Measurements from ENCODE around the gene METTL4. TPM values are rescaled to one million over a fixed set of nuclear protein-coding genes. Genes with fewer than 3 reads are reported as not detected.
"Not testable (repeated sequence)": the region's sequence is repeated elsewhere in the genome, so short reads cannot be mapped to it uniquely, and the experiment has no call there.

Gene METTL4
- total RNA-seq, 1 experiment from 2014 or later, result 20.1 TPM

DNA sequence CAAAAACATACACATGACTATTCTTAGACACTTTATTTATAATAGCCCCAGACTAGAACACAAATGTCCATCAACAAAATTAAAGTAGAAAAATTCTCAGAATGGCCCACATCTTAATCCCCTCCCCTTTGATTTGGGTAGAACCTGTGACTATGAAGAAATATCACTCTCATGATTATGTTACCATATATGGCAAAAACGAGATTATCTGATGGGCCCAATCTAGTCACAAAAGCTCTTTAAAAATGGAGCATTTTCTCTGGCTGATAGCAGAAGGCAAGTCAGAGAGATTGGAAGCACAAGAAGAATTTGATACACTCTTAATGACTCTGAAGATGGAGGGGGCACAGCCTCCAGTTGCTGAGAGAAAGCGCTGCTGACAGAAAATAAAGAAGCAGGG lies 39.6 kb downstream of the METTL4 start:
- Histone ChIP-seq H3K36me3 (ENCODE audit: control insufficient read depth, insufficient read depth, low read length) (no peaks in the 10 kb centered on the region), H3K4me1 (no peaks in the 10 kb centered on the region), H3K4me3 (ENCODE audit: low read depth, low read length) (no peak overlapping the region), H3K27me3 (replicated peaks; ENCODE audit: control insufficient read depth, insufficient read depth, low read length) (no peaks in the 10 kb centered on the region), H3K9me3 (no peaks in the 10 kb centered on the region)
- ChIA-PET POLR2A (no interaction called here), CTCF (no interaction called here)
- DNase-seq, result no peak
- no peaks in the 10 kb centered on the region for H3K27me3 Mint-ChIP-seq (ENCODE audit: insufficient read depth, unreplicated experiment)
- H3K4me3 Mint-ChIP-seq (ENCODE audit: unreplicated experiment), result no peak overlapping the region
- no TSS peak for BruUV-seq (replicated peaks)
- no peak overlapping the region for H3K27ac Mint-ChIP-seq (ENCODE audit: unreplicated experiment)
- peaks cover 6% of the 10 kb centered on the region for H3K36me3 Mint-ChIP-seq (ENCODE audit: insufficient read depth, unreplicated experiment)
- TF ChIP-seq, protein P1, sequence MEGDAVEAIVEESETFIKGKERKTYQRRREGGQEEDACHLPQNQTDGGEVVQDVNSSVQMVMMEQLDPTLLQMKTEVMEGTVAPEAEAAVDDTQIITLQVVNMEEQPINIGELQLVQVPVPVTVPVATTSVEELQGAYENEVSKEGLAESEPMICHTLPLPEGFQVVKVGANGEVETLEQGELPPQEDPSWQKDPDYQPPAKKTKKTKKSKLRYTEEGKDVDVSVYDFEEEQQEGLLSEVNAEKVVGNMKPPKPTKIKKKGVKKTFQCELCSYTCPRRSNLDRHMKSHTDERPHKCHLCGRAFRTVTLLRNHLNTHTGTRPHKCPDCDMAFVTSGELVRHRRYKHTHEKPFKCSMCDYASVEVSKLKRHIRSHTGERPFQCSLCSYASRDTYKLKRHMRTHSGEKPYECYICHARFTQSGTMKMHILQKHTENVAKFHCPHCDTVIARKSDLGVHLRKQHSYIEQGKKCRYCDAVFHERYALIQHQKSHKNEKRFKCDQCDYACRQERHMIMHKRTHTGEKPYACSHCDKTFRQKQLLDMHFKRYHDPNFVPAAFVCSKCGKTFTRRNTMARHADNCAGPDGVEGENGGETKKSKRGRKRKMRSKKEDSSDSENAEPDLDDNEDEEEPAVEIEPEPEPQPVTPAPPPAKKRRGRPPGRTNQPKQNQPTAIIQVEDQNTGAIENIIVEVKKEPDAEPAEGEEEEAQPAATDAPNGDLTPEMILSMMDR (IDR thresholded peaks at IDR 0.05; ENCODE audit: insufficient read depth in 1 of 2, low read depth in 1 of 2, low read length in 1 of 2, severe bottlenecking in 1 of 2, unreplicated experiment in 1 of 2), result no peak
- H3K9me3 Mint-ChIP-seq (ENCODE audit: unreplicated experiment), result no peaks in the 10 kb centered on the region
- intact Hi-C loops (cut with micrococcal nuclease; ENCODE audit: unreplicated experiment), result no loop called here
- H3K4me1 Mint-ChIP-seq (ENCODE audit: low read depth, unreplicated experiment), result no peaks in the 10 kb centered on the region

DNA sequence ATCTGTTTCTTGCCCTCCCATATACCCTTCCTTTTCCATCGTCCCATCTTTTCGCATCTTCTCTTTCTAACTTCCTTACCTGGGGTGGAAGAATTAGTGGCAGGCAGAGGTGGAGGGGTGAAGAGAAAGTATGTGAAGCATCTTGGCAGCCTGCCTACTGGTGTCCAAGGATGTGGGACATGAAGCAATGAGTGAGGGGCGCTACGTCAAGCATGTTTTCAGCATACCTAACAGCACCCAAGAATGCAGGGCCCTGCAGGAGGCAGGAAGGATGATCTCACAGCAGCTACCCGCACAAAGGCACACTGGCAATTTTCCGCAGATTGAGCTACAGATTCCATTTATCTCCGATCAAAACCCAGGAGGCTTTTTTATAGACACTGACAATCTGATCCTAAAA lies 42.2 kb downstream of the METTL4 start:
- H3K36me3 ChIP-seq (ENCODE audit: control insufficient read depth, insufficient read depth, low read length), result no peaks in the 10 kb centered on the region
- ChIA-PET POLR2A (no interaction called here), CTCF (no interaction called here)
- Mint-ChIP-seq H3K4me1 (ENCODE audit: low read depth, unreplicated experiment) (no peaks in the 10 kb centered on the region), H3K9me3 (ENCODE audit: unreplicated experiment) (no peaks in the 10 kb centered on the region), H3K36me3 (ENCODE audit: insufficient read depth, unreplicated experiment) (no peaks in the 10 kb centered on the region), H3K4me3 (ENCODE audit: unreplicated experiment) (no peak overlapping the region), H3K27ac (ENCODE audit: unreplicated experiment) (no peak overlapping the region), H3K27me3 (ENCODE audit: insufficient read depth, unreplicated experiment) (no peaks in the 10 kb centered on the region)
- TF ChIP-seq, protein P1 (IDR thresholded peaks at IDR 0.05; ENCODE audit: insufficient read depth in 1 of 2, low read depth in 1 of 2, low read length in 1 of 2, severe bottlenecking in 1 of 2, unreplicated experiment in 1 of 2), result no peak
- no TSS peak for BruUV-seq (replicated peaks)
- no peaks in the 10 kb centered on the region for H3K27me3 ChIP-seq (replicated peaks; ENCODE audit: control insufficient read depth, insufficient read depth, low read length)
- H3K4me3 ChIP-seq (ENCODE audit: low read depth, low read length), result no peak overlapping the region
- H3K9me3 ChIP-seq, result no peaks in the 10 kb centered on the region
- DNase-seq, result no peak
- no peaks in the 10 kb centered on the region for H3K4me1 ChIP-seq
- intact Hi-C loops (cut with micrococcal nuclease; ENCODE audit: unreplicated experiment), result loop anchor here (10.0 kb wide), 1 partner anchor 224 kb away; no protein-coding TSS in a partner anchor

DNA sequence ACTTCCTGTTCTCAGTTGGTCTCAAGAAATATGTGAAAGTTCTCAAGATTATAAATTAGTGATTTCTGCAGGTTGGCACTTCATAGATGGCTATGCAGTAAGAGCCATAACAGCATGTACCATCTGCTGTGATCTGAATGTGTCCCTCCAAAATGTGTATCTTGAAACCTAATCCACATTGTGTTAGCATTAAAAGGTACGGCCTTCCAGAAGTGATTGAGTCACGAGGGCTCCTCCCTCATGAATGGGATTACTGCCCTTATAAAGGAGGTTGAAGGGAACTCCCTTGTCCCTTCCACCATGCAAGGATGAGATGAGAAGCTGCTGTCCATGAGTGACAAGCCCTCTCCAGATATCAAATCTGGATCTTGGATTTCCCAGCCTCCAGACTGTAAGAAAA lies 45.0 kb downstream of the METTL4 start:
- Mint-ChIP-seq H3K4me1 (ENCODE audit: low read depth, unreplicated experiment) (no peaks in the 10 kb centered on the region), H3K4me3 (ENCODE audit: unreplicated experiment) (no peak overlapping the region), H3K27ac (ENCODE audit: unreplicated experiment) (no peak overlapping the region), H3K9me3 (ENCODE audit: unreplicated experiment) (no peaks in the 10 kb centered on the region), H3K36me3 (ENCODE audit: insufficient read depth, unreplicated experiment) (no peaks in the 10 kb centered on the region), H3K27me3 (ENCODE audit: insufficient read depth, unreplicated experiment) (peaks cover 11% of the 10 kb centered on the region)
- intact Hi-C loops (cut with micrococcal nuclease; ENCODE audit: unreplicated experiment), result loop anchor here (10.0 kb wide), 1 partner anchor 222 kb away; no protein-coding TSS in a partner anchor
- no TSS peak for BruUV-seq (replicated peaks)
- Histone ChIP-seq H3K36me3 (ENCODE audit: control insufficient read depth, insufficient read depth, low read length) (no peaks in the 10 kb centered on the region), H3K27me3 (replicated peaks; ENCODE audit: control insufficient read depth, insufficient read depth, low read length) (no peaks in the 10 kb centered on the region), H3K9me3 (no peaks in the 10 kb centered on the region), H3K4me3 (ENCODE audit: low read depth, low read length) (no peak overlapping the region), H3K4me1 (no peaks in the 10 kb centered on the region)
- DNase-seq, result no peak
- ChIA-PET CTCF (no interaction called here), POLR2A (no interaction called here)
- TF ChIP-seq, protein P1 (IDR thresholded peaks at IDR 0.05; ENCODE audit: insufficient read depth in 1 of 2, low read depth in 1 of 2, low read length in 1 of 2, severe bottlenecking in 1 of 2, unreplicated experiment in 1 of 2), result no peak

DNA sequence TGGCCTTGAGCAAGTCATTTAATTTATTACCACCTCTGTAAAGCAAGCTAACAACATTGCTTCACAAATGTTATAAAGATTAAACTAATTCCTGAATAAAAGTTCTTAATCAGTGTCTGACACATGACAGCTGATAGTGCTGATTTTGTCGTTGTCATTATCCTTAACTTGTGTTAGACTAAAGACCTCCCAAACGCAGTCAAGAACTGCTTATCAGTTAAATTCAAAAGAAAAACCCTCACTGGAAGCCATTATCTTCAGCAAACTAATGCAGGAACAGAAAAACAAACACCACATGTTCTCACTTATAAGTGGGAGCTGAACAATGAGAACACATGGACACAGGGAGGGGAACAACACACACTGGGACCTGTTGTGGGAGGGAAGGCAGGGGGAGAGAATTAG lies 46.5 kb downstream of the METTL4 start:
- H3K9me3 ChIP-seq; H3K4me1 ChIP-seq; H3K36me3 ChIP-seq (ENCODE audit: control insufficient read depth, insufficient read depth, low read length); BruUV-seq (replicated peaks); H3K9me3 Mint-ChIP-seq (ENCODE audit: unreplicated experiment); H3K36me3 Mint-ChIP-seq (ENCODE audit: insufficient read depth, unreplicated experiment); H3K4me1 Mint-ChIP-seq (ENCODE audit: low read depth, unreplicated experiment); H3K27me3 ChIP-seq (replicated peaks; ENCODE audit: control insufficient read depth, insufficient read depth, low read length); H3K4me3 Mint-ChIP-seq (ENCODE audit: unreplicated experiment); H3K27ac Mint-ChIP-seq (ENCODE audit: unreplicated experiment); H3K4me3 ChIP-seq (ENCODE audit: low read depth, low read length); POLR2A ChIA-PET: not testable (repeated sequence)
- H3K27me3 Mint-ChIP-seq (ENCODE audit: insufficient read depth, unreplicated experiment), result peaks cover 11% of the 10 kb centered on the region
- intact Hi-C loops (cut with micrococcal nuclease; ENCODE audit: unreplicated experiment), result loop anchor here (10.0 kb wide), 1 partner anchor 220 kb away; no protein-coding TSS in a partner anchor
- CTCF ChIA-PET, result interaction anchor here (0.5 kb wide), 1 partner anchor 1701 kb away, joined by 3 read pairs; no protein-coding TSS in a partner anchor
- peak in 1 of 2 experiments; percentile 14 for DNase-seq

Data from Caco-2 (cell line).